SU-DHL-6 (cell line): Measurements from ENCODE around the gene KRT4.

Source experiments
- H2AFZ ChIP-seq: fragments of 200-600 bp; sonication (generic); 2 replicates; pipeline ENCODE4 v1.6.1; 2014; ENCODE audit warnings: low read depth, mild to moderate bottlenecking, moderate library complexity, mixed read lengths, antibody characterized with exemption, low read length; ENCODE audit not compliant: severe bottlenecking
- H3F3A ChIP-seq: fragments of 200-600 bp; shearing (Covaris generic); 2 replicates; pipeline ENCODE4 v1.6.0; 2016; ENCODE audit warnings: antibody characterized with exemption, mild to moderate bottlenecking; ENCODE audit not compliant: insufficient read depth
- H3K27ac ChIP-seq: fragments of 200-600 bp; sonication (generic); 2 replicates; pipeline ENCODE4 v1.5.1; 2016; ENCODE audit warnings: low read depth, mild to moderate bottlenecking, low read length, moderate library complexity, mixed read lengths
- H3K27me3 ChIP-seq: fragments of 200-600 bp; sonication (generic), shearing (Covaris generic); 2 replicates; pipeline ENCODE4 v1.6.0; 2014; ENCODE audit warnings: mild to moderate bottlenecking, low read length
- H3K36me3 ChIP-seq: fragments of 200-600 bp; sonication (generic); 2 replicates; pipeline ENCODE4 v1.6.1; 2014; ENCODE audit warnings: mild to moderate bottlenecking, low read length, mixed read lengths
- H3K4me2 ChIP-seq: fragments of 300-600, 200-600 bp; shearing (Covaris generic), sonication (generic); 2 replicates; pipeline ENCODE4 v1.6.0; 2014; ENCODE audit warnings: low read length, low read depth, mild to moderate bottlenecking; ENCODE audit not compliant: poor library complexity, severe bottlenecking
- H3K4me3 ChIP-seq: fragments of 200-600 bp; sonication (generic); 2 replicates; pipeline ENCODE4 v1.5.1; 2014; ENCODE audit warnings: antibody characterized with exemption, low read length, mild to moderate bottlenecking, mixed read lengths; ENCODE audit not compliant: insufficient read depth, poor library complexity, severe bottlenecking
- H3K79me2 ChIP-seq: fragments of 200-600 bp; sonication (generic); 2 replicates; pipeline ENCODE4 v1.6.1; 2014; ENCODE audit warnings: mild to moderate bottlenecking, low read length, moderate library complexity; ENCODE audit not compliant: insufficient read depth
- H3K9ac ChIP-seq: fragments of 200-600 bp; sonication (generic); 2 replicates; pipeline ENCODE4 v1.7.0; 2014; ENCODE audit warnings: mild to moderate bottlenecking, low read length
- H3K9me2 ChIP-seq: fragments of 200-600 bp; sonication (generic); replicated peaks from 2 replicates; pipeline ENCODE4 v1.6.1; 2014; ENCODE audit warnings: low read length; ENCODE audit not compliant: insufficient read depth
- H3K9me3 ChIP-seq: fragments of 200-600 bp; sonication (generic); 2 replicates; pipeline ENCODE4 v1.6.1; 2014; ENCODE audit warnings: low read length, mixed read lengths; ENCODE audit not compliant: insufficient read depth
- H4K20me1 ChIP-seq: fragments of 200-600 bp; sonication (generic); 2 replicates; pipeline ENCODE4 v1.6.1; 2014; ENCODE audit warnings: low read depth, mild to moderate bottlenecking, antibody characterized with exemption, low read length, moderate library complexity, mixed read lengths
- CTCF ChIP-seq: fragments of 200-600 bp; sonication (generic); IDR thresholded peaks from one replicate; pipeline ENCODE4 v1.5.1; 2017; ENCODE audit warnings: antibody characterized with exemption, mild to moderate bottlenecking, low read length, moderate library complexity; ENCODE audit not compliant: insufficient read depth, poor library complexity, severe bottlenecking
- EZH2phosphoT487 ChIP-seq: fragments of 200-600 bp; sonication (generic), shearing (Covaris generic); conservative IDR thresholded peaks from 2 replicates; pipeline ENCODE4 v1.6.1; 2018; ENCODE audit warnings: mild to moderate bottlenecking, antibody characterized with exemption, low read length, moderate library complexity, mixed read lengths

KRT4 gene

GRCh38 chr12:52787324-52788191 lies 26.4 kb downstream of the KRT4 start:
- Histone ChIP-seq H3K9ac (no peak overlapping the region), H3K36me3 (no peaks in the 10 kb centered on the region), H3K79me2 (no peaks in the 10 kb centered on the region), H3K9me2 (no peaks in the 10 kb centered on the region), H3K4me2 (no peak overlapping the region), H4K20me1 (no peaks in the 10 kb centered on the region), H3F3A (no peaks in the 10 kb centered on the region), H3K9me3 (no peaks in the 10 kb centered on the region), H3K4me3 (no peak overlapping the region), H2AFZ (no peak overlapping the region), H3K27me3 (no peaks in the 10 kb centered on the region), H3K27ac (no peak overlapping the region)
- TF ChIP-seq CTCF: no peak
- no peak for TF ChIP-seq EZH2phosphoT487

GRCh38 chr12:52784909-52785308 lies 29.0 kb downstream of the KRT4 start:
- no peaks in the 10 kb centered on the region for H4K20me1 ChIP-seq
- no peak overlapping the region for H2AFZ ChIP-seq
- H3K9ac ChIP-seq: no peak overlapping the region
- no peaks in the 10 kb centered on the region for H3K36me3 ChIP-seq
- H3K79me2 ChIP-seq: no peaks in the 10 kb centered on the region
- H3K4me2 ChIP-seq: no peak overlapping the region
- no peaks in the 10 kb centered on the region for H3K27me3 ChIP-seq
- no peaks in the 10 kb centered on the region for H3F3A ChIP-seq
- H3K4me3 ChIP-seq: no peak overlapping the region
- TF ChIP-seq CTCF (no peak), EZH2phosphoT487 (no peak)
- no peaks in the 10 kb centered on the region for H3K9me2 ChIP-seq
- no peaks in the 10 kb centered on the region for H3K9me3 ChIP-seq
- no peak overlapping the region for H3K27ac ChIP-seq

- Histone ChIP-seq H3F3A (no peaks in the 10 kb centered on the region), H3K79me2 (no peaks in the 10 kb centered on the region), H3K9me3 (no peaks in the 10 kb centered on the region), H3K4me2 (no peak overlapping the region), H3K27me3 (no peaks in the 10 kb centered on the region), H3K27ac (no peak overlapping the region), H3K4me3 (no peak overlapping the region), H2AFZ (no peak overlapping the region), H3K36me3 (no peaks in the 10 kb centered on the region), H3K9me2 (no peaks in the 10 kb centered on the region), H4K20me1 (no peaks in the 10 kb centered on the region), H3K9ac (no peak overlapping the region)
- TF ChIP-seq CTCF (no peak), EZH2phosphoT487 (no peak)
Observed at GRCh38 chr12:52783563-52784316, 30.2 kb downstream of the KRT4 start.
